ENCODE data around the gene ARID5B.
"Not testable (repeated sequence)": the region's sequence is repeated elsewhere in the genome, so short reads cannot be mapped to it uniquely, and the experiment has no call there.

ARID5B gene

DNA sequence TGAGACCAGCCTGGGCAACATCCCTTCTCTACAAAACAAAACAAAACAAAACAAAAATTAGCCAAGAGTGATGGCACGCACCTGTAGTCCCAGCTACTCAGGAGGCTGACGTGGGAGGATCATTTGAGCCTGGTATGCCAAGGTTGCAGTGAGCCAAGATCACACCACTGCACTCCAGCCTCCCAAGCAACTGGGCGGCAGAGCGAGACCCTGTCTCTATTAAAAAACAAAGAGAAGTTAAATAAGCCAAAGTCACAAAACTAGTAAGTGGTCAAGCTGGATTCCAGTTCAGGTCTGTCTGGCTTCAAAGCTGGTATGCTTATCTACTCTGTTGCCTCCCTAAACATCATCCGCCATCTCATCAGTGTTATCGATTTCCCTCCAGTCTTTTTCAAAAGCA, 110.8 kb downstream of the ARID5B start:
- no peak for DNase-seq (ENCODE audit: low read depth, low spot score)

DNA sequence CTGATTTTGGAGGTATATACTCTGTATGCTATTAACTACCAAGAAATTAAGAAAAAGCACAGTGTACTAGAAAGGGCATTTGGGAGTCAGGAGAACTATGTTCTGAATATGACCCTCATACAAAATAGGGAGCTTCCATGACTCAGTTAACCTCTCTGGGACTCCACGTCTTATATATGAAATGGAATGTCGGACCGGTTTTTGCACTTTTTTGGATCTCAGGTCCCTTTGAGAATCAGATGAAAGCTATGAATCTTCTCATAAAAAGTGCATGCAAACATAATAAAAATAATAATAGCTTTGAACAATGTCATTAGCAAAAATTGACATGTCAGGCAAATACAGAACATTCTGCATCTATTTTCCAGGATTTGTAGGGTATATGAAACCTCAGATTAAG, 113.0 kb downstream of the ARID5B start:
- no peak for DNase-seq (ENCODE audit: low read depth, low spot score)

DNA sequence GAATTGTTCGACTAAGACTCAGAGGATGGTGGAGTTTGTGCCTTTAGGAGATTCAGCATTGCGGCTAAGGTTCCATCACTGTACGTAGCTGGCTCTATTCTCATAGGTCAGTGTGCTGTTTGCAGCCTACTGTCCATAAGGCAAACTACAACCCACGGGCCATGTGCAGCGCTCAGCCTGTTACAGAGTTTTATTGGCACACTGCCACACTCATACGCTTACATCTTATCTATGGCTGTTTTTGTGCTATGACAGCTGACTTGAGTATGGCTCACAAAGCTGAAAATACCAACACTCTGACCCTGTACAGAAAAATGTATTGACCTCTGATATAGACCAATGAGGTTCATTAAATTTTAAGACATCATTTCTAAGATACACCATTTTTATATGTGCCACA, 114.5 kb downstream of the ARID5B start:
- no peak for DNase-seq (ENCODE audit: low read depth, low spot score)

DNA sequence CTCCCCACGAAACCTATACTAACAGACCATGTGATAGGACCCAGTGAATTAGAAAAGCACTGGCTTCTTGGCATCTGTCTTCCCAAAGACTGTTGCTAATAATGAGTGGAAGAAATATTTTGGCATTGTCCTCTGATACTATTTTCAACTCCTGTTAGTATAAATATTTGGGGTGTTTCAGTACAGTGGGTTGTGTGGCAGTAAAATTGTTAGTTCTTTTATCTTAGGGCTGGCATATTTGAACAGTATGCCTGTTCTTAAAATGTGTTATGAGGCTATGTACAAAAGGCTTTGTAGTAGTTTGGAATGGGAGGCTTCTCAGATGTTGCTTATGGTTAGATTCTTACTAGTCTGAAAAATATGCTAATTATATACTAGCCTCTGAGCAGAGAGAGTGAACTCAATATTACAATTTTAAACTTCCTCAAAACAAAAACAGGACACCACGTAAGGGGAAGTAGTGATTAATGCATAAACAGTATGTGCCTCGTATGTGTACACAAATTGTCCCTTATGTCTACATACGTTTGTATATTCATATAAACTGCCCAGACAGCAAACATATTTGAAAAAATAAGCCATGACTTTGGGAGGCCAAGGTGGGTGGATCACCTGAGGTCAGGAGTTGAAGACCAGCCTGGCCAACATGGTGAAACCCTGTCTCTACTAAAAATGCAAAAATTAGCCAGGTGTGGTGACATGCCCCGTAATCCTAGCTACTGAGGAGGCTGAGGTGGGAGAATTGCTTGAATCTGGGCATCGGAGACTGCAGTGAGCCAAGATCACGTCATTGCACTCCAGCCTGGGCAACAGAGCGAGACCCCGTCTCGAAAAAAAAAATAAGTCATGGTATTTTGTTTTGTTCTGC, 115.4 kb downstream of the ARID5B start:
- DNase-seq (ENCODE audit: low read depth, low spot score), result no peak

DNA sequence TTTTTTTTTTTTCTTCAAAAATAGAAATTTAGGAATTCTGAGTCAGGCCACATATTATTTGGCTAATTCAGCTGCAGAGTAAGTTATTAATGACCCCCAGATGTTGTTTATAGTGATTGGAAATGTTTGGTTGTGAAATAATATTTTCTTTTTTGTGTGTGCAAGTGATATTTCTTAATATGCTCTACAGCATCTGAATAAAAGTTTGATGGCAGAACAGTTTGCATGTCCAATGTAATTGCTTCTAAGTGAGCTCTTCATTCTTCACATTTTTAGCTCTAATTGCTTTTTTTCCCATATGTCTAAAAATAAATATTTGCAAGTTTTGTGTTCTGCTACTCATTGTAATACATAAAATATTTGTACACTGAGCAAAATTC, 116.0 kb downstream of the ARID5B start:
- no peak for DNase-seq (ENCODE audit: low read depth, low spot score)

DNA sequence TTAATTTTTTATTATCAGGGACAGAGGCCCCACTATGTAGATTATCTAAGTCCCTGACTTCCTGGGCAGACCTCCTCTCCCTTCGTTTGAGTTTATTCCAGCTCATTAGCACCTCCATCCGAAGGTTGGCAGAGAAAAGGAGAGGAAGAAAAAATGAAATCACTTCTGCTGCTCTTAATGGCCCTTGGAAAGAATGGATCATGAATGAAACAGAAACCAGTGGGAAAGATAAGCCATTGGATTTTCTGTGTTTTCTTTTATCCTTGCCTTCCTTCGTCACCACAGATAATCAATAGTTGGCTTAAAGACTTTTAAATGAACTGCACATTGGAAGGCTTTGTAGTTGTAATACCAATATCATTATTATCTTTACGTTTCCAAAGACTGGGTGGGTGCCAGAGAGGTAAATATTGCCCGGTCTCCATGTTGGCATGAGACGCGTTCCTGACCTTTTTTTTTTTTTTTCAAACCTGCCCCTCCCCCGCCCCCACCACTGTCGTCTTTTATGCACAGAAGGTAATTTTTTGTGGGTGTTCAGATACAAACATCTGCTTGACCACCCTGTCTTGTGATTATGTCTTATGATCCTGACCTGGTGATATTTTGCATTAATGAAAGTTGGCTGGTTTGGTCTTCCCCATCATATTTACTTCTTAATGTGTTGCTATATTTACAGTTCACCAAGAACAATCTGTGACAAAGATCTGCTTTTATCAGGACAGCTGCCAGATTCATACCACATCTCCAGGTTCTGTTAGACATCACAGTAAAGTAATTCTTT, 116.8 kb downstream of the ARID5B start:
- no peak for DNase-seq (ENCODE audit: low read depth, low spot score)

DNA sequence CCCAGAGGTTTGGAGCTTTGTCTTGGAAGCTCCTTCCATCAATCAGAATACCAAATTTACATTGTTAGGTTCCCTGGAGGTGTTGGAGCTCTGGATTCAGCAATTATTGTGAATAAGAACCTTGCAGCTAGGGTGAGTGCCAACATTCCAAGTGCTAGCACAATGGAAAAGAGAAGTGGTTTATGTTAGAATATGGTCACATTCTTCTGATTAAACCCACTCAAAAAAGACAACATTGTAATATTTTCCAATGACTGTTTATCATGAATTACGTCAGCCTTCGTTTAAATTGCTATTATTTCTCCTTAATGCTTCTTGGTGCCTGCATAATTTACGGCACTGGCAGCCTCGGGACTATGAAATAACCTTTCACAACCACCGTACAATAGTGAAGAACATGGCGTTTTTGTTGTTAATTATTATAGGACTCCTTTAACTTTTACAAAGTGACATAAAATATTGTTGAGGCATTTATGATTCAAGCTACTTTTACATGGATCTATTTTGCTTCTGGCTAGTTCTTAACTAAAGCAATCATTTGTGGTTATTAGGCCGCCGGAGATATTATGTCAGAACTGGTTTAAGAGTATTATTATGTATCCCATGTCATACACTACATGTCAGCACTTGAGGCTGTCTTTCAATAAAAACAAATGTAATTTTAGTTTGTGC, 117.7 kb downstream of the ARID5B start:
- DNase-seq (ENCODE audit: low read depth, low spot score), result no peak

DNA sequence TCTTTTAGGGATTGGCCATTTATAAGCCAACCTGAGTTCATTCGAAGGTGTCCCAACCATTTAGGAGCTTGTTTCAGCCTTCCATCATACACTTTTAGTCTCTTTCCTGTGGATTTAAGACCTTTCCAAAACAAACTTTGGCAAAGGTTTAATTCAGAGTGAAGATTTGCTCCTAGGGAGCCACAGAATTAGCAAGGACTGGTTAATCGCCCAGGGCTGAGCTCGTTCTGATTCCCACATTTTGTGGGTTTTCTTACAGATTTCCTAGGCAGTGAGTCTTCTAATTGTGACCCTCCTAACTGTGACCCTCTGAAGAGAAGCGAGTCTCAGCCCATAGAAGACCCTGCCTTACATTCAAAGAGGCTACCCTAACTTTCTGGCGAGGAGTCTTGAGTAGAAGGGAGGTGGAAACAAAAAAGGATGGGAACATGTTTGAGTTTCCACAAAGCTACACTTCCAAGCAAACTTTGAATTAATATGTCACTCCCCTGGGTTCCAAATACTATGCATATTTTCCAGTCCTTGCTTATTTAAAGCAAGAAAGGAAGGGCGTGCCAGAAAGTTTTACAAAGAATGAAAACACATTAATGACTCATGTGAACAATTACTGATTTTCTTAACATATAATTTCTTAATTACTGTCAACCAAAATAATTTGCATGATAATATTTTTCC, 118.3 kb downstream of the ARID5B start:
- DNase-seq (ENCODE audit: low read depth, low spot score), result no peak

DNA sequence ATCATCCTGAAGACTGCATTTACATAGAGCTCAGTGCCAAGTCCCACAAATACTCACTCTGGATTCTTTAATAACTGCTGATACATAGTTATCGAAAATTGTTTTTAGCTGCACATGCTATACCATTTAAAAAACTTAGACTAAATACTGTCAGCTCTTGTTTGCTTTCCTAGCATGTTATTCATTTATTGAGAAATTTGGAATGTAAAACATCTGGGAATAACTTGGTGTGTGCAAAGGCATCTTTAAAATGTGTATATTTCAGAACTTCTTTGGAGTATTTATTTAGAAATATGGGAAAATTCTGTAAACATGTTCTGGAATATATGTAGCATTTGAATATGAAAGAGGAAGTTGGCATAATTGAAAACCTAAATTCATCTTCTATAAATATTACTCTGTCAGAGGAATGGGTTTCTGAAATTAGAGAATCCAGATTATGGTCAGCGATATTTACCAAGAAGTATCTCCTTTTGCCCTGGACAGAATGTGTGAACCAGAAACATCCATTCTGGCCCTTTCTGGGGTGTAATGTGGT, 119.7 kb downstream of the ARID5B start:
- no peak for DNase-seq (ENCODE audit: low read depth, low spot score)

DNA sequence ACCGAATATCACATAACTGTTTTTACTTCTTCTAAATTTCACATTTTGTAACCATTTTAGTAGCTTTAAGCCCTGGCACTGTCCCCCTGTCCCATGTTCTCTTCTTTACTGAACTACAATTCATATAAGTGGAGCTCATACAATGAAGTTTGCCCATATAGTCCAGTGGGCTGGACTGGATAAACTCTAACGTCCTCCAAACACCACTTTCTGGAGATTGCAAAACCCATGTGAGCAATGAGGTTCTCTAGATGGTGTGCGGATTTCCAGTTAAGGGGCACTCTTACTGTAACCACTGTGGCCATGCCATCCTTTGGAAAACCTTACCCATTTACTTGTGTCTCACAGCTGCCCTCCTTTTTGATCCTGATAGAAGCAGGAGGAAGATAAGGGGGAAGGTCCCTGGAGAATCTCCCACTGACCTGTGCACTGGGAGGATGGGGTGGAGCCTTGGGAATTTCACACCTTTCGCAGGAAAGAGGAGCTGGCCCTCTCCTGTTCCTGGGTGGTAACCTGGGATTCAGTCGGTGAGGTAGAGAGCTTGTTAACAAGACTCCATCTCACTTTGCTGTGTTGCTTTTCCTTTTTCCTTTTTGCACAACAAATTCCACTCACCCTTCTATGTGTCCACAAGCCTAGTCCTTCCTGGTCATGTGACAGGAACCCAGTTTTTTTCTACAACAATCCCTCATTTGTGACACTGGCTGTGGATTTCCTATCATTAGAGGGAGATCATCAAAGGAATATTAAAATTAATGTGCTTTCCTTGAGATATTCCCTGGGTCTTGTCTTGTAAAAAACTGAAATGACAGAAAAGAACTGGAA, 120.7 kb downstream of the ARID5B start:
- DNase-seq (ENCODE audit: low read depth, low spot score), result no peak

DNA sequence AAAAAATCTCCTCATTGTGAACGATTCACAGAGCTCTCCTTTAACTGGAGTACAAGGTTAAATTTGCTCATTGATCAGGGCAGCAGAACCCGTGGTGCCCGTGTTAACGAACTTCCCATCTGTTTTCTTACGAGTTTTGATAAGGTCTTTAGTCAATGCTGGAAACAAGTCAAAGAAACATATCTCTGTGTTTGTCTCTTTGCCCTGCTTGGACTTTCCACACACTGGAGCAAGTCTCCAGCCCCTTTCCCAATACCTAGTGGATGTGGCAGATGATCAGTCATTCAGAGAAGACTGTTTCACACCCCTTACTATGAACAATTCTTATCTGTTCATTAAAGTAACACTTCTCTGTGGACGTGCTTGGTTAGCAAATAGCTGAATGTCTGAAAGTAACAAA, 121.3 kb downstream of the ARID5B start:
- DNase-seq (ENCODE audit: low read depth, low spot score), result no peak

DNA sequence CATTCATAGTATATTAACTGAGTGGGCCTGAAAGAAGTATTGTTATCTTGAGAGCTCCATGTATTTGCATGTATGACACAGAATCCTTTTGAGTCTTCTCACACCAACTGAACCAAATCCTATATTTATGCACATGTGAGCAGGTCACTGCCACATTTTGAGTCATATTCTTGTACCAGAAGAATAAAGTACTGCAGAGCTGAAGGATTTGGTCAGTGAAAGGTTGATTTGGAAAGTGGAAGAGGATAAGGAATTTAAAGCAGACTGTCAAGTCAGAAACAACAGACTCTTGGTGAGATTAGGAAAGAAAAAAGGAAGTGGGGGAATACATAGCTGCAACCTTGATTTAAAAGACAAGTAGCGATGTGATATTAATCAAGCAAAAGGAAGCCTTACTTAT, 121.8 kb downstream of the ARID5B start:
- no peak for DNase-seq (ENCODE audit: low read depth, low spot score)

DNA sequence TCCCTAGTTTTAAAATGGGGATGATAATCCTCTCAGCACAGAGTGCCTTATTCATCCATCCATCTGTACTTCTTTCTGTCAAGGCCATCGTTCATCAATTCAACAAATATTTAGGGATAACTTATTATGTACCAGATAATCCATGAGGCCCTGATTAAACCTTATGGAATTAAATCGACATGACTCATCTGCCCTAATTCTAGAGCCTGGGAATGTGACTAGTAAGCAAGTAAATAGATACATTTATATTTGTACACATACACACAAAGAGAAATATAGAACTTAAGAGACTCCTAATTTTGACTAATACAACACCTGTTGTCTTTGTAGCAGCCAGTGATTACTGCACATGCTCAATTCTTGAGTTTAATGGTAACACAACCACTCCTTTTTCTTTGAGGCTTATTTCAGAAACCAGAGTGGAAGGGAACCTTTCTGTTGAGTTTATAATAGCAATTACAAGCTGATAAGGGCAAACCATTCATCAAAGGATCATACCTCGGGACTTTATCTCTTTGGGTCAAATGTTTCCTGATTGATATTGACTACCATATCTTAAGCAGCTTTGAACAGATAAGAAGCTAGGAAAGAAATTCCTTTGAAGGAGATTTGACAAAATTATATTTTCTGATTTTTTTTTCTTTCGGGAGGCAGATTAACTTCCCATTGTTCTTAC, 122.7 kb downstream of the ARID5B start:
- DNase-seq (ENCODE audit: low read depth, low spot score), result no peak

DNA sequence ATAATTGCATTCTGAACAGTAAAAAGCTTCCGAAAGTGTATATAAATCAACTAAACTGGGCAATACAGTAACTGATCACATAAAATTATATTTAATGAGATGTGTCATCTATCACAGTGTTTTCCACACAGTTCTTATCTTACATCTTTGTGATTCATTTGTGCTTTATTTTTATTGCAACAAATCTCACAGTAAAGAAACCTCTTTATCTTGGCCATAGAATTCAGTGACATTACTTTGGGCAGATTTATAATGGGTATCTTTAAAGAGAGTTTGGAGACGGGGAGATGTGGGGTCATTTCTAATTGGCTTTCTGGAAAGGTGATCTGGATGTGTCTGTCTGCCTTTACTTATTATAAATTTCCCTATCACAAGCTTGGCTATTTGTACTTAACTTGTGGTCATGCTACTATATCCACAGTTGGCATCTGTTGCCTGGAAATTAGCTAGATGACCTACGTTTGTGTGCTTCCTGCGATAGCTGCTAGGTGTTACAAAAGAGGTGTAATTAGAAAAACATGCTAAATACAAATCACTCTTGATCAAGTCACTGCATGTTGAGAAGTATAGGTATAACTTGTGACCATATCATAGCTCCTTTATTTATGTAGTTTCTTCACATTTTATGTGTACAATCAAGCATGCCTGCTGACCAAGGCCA, 123.8 kb downstream of the ARID5B start:
- no peak for DNase-seq (ENCODE audit: low read depth, low spot score)

DNA sequence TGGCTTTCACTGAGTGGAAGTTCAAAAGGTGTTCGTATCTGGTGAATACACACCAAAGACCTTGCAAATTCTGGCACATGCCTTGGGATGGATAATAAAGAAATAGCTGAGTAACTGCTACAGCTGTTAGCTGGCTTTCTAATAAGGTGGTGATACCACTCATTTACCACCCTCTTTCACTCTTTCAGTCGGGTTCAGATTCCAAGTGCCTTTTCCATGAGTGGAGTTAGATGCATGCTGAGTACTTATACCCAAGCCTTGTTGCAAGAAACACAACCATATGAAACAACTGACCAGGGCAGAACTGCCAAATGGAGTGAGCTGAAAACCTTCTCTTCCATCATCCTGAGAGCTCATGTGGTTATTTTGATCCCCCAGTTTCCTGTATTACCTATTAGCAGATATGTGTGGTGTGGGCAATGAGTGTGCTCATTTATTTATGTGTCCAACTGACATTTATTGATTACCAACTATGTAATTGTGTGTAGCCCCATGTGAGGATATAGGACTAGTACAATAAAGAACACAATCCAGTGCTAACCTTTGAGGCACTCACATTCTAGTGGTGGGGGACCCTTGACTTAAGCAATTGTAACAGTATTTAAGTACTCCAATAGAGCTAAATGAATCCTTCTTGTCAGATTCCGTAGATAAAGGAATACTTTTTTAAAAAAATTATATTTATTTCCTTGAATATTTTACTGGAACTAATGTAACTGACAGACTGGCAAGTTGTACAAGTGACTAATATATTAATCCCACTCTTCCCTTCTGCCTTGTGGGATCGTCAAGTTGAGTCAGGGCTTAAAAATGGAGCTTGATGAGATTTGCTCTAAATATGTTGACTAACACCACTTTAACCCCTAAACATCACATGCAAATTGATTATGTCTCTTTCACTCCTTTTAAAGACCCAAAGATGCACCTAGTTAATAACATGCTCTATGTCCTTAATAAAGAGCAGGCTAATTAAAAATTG, 124.7 kb downstream of the ARID5B start:
- no peak for DNase-seq (ENCODE audit: low read depth, low spot score)

DNA sequence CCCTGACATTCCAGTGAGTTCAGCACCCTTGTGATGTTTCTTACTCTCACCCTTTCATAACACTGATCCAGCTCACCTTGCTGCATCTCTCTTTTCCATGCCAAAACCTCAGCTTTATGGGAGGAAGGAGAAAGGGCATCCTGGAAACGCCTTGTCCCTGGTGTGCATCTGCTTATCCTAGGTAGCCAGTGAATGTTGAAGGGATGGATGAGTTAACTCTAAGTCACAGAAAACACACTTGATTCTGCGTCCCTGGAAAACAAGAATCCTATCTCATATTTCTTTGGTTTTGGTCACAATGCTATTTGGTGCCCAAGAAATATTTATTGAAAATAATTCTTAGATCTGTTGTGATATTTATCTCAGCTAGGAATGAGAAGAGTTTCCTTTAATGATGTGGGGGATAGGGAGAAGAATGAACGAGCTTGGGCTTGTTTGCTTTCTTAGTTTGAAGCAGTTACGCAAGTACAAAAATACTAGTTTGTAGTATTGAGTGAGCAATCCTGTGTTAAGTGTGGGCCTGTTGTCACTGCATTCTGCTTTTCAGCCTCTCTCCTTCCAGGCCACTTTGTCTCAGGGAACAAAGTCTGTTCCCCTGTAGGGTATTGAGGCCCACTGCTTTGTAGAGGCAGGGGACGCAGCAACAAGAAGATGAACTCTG, 126.5 kb downstream of the ARID5B start:
- DNase-seq (ENCODE audit: low read depth, low spot score), result no peak

DNA sequence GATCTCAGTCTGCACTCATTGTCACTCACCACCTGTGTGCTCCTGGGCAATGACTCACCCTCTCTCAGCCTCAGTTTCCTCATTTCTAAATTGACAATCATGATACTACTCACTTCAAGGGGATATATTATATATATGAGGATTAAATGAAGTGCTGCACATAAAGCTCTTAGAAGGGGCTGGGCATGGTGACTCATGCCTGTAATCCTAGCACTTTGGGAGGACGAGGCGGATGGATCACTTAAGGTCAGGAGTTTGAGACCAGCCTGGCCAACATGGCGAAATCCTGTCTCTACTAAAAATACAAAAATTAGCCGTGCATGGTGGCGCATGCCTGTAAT, 127.0 kb downstream of the ARID5B start:
- not testable (repeated sequence) for DNase-seq (ENCODE audit: low read depth, low spot score)

DNA sequence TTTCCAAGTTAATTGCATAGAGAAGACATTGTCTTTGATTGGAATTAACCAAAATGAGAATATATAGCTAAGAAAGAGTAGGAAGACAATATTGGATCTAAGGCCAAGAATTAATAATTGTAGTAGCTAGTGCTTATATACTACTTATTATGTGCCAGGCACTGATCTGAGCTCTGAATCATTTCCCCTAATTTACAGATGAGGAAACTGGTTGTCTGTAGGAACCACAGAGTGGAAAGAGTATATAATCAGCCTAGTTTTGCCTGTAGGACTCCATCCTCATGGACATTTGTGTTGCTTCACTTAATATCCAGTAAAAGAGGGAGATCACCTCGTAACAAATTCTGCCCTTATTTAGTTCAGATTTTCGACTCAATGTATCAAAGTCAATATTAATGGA, 127.9 kb downstream of the ARID5B start:
- DNase-seq (ENCODE audit: low read depth, low spot score), result no peak

Data from activated CD4-positive, CD25-positive, alpha-beta regulatory T cell treated with anti-CD3 and anti-CD28 coated beads, Interleukin-2, amount 50 U/mL, for 16 hours (primary cell).